GM12872 (cell line): ENCODE results near the gene PDE6H.

ENCODE experiments used
- CTCF ChIP-seq: IDR thresholded peaks from 3 replicates; pipeline ENCODE4 v1.5.1; 2011; ENCODE audit warnings: low read depth, mild to moderate bottlenecking, low read length, moderate library complexity; ENCODE audit not compliant: insufficient read depth

Gene PDE6H

DNA sequence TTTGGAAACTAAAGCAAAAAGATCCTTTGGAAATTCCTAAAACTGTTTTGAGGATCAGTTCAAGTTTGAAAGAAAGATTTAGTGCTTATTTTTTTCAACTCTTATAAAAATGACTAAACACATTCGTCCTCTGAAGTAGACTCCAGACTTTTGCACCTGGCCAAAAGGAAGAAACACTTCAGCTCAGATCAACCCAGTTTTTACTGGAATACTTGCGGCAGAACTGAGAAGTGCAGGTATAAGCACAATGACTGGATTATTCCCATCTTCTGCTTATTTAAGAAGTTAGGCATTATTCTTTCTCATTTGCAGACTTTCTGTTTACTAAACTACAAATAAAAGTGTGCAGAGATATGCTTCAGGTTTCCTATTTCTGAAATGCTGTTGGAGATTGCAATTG lies 41.9 kb downstream of the PDE6H start:
- TF ChIP-seq CTCF, result no peak

- no peak for TF ChIP-seq CTCF
These were observed 42.3 kb downstream of the PDE6H start for GRCh38 chr12:15015121-15015520.

DNA sequence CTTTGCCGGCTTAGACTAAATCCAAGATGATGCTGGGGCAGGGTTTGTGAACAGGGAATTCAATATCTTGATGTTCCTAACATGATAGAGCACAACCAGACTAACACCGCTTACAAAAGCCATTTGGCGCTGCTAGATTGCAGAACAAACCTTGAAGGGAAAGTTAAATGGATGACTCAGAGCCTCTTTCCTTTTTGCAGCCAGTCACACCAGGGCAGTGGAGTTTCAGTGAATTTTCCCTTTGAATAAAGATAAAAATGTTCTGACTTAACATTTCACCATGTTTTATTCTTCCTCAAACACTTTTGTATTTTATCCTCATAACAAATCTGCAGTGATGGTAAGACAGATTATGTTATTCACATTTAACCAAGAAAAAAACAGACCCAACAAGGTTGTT lies 47.3 kb downstream of the PDE6H start:
- TF ChIP-seq CTCF, result no peak
